ENCODE data around the gene ZNF433.
A peak's percentile ranks its signal among the peaks of the same experiment; 100 is the strongest.

Gene ZNF433

GRCh38 chr19:11973019-11973810, 62.3 kb downstream of the ZNF433 start:
- Histone ChIP-seq H3K36me3 (peaks cover 50% of the 10 kb centered on the region), H3K4me3 (no peak overlapping the region), H3K27me3 (no peaks in the 10 kb centered on the region), H3K9me3 (peaks cover 60% of the 10 kb centered on the region), H3K4me2 (no peak overlapping the region), H3K4me1 (no peaks in the 10 kb centered on the region), H3K27ac (no peak overlapping the region), H4K20me1 (no peaks in the 10 kb centered on the region), H3K9ac (no peak overlapping the region)
- TF ChIP-seq Cebpa-rat (IDR thresholded peaks at IDR 0.05) = no peak

- H3K4me3 ChIP-seq = no peak overlapping the region
- H3K27ac ChIP-seq = no peak overlapping the region
- TF ChIP-seq Cebpa-rat (IDR thresholded peaks at IDR 0.05) = no peak
- H3K4me1 ChIP-seq = peaks cover 6% of the 10 kb centered on the region; the same call in 1 of the 2 replicates
- no peaks in the 10 kb centered on the region for H4K20me1 ChIP-seq
- H3K9me3 ChIP-seq = peaks cover 51% of the 10 kb centered on the region
- peaks cover 28% of the 10 kb centered on the region for H3K36me3 ChIP-seq
- no peak overlapping the region for H3K4me2 ChIP-seq
- H3K27me3 ChIP-seq = no peaks in the 10 kb centered on the region
- no peak overlapping the region for H3K9ac ChIP-seq
Measured at GRCh38 chr19:11971041-11971440, 64.4 kb downstream of the ZNF433 start.

- Histone ChIP-seq H3K4me3 (no peak overlapping the region), H3K4me2 (no peak overlapping the region), H3K9me3 (peaks cover 42% of the 10 kb centered on the region), H3K4me1 (peaks cover 15% of the 10 kb centered on the region), H4K20me1 (no peaks in the 10 kb centered on the region), H3K27me3 (peaks cover 3% of the 10 kb centered on the region; the same call in 1 of the 2 replicates), H3K27ac (no peak overlapping the region), H3K9ac (no peak overlapping the region), H3K36me3 (peaks cover 21% of the 10 kb centered on the region; the same call in 1 of the 2 replicates)
- TF ChIP-seq Cebpa-rat (IDR thresholded peaks at IDR 0.05) = no peak
Measured at GRCh38 chr19:11970174-11970573, 65.3 kb downstream of the ZNF433 start.

GRCh38 chr19:11964858-11965645, 70.4 kb downstream of the ZNF433 start, which contains the start of gene ZNF763:
TSS of gene ZNF763 (plus strand) at chr19:11965040. CDS start at chr19:11965209, 169 bp downstream.
- H3K4me3 ChIP-seq = peak within 1 kb of the TSS; percentile 81
- peak within 1 kb of the TSS; percentile 92 for H3K4me2 ChIP-seq

More at GRCh38 chr19:11964858-11965645, 70.4 kb downstream of the ZNF433 start, which contains the start of gene ZNF763:
- peak within 1 kb of the TSS; percentile 85 for H3K27ac ChIP-seq
- H3K9ac ChIP-seq = peak within 1 kb of the TSS; percentile 84
- TF ChIP-seq Cebpa-rat (IDR thresholded peaks at IDR 0.05) = no peak
- H3K4me1 ChIP-seq = peaks cover 28% of the 10 kb centered on the region
- H4K20me1 ChIP-seq = no peaks in the 10 kb centered on the region
- peaks cover 6% of the 10 kb centered on the region; the same call in 1 of the 2 replicates for H3K27me3 ChIP-seq
- peaks cover 25% of the 10 kb centered on the region; the same call in 1 of the 2 replicates for H3K9me3 ChIP-seq
- H3K36me3 ChIP-seq = peaks cover 23% of the 10 kb centered on the region; the same call in 1 of the 2 replicates

All from BLaER1 (cell line).